GM12865 (cell line): ENCODE results near the gene GJA5.

Experiments
- DNase-seq: peaks from one replicate; pipeline ENCODE4 v3.0.0; 2010; ENCODE audit warnings: low read depth
- H3K4me3 ChIP-seq: 2 replicates; pipeline ENCODE4 v1.5.1; 2011; ENCODE audit warnings: mild to moderate bottlenecking, low read depth, low read length, control low read depth
- TF ChIP-seq, protein P1 (sequence below): IDR thresholded peaks from 2 replicates; pipeline ENCODE4 v1.5.1; 2011; ENCODE audit warnings: low read length, control low read depth, low read depth, inconsistent platforms; ENCODE audit not compliant: insufficient read depth; ENCODE audit errors: missing control alignments

The GJA5 gene

DNA sequence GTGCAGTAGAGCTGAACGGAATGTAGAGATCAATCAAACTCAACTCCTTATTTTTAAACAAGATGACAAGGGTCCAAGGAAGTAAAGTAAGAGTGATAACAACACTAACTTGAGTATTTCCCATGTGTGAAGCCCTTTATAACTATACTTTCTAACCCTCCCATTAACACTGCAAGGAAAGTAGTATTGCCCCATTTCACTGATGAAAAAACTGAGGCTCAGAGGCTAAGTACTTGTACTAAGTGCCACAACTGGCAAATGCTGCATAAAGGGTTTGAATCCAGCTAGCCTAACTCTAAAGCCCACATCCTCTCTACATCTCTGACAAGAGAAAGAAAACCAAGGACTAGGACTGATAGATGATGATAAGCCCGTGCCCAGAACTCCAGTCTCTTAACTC lies 8.2 kb upstream of the GJA5 start:
- TF ChIP-seq, protein P1, sequence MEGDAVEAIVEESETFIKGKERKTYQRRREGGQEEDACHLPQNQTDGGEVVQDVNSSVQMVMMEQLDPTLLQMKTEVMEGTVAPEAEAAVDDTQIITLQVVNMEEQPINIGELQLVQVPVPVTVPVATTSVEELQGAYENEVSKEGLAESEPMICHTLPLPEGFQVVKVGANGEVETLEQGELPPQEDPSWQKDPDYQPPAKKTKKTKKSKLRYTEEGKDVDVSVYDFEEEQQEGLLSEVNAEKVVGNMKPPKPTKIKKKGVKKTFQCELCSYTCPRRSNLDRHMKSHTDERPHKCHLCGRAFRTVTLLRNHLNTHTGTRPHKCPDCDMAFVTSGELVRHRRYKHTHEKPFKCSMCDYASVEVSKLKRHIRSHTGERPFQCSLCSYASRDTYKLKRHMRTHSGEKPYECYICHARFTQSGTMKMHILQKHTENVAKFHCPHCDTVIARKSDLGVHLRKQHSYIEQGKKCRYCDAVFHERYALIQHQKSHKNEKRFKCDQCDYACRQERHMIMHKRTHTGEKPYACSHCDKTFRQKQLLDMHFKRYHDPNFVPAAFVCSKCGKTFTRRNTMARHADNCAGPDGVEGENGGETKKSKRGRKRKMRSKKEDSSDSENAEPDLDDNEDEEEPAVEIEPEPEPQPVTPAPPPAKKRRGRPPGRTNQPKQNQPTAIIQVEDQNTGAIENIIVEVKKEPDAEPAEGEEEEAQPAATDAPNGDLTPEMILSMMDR = no peak
- no peak overlapping the region for H3K4me3 ChIP-seq
- DNase-seq = no peak

DNA sequence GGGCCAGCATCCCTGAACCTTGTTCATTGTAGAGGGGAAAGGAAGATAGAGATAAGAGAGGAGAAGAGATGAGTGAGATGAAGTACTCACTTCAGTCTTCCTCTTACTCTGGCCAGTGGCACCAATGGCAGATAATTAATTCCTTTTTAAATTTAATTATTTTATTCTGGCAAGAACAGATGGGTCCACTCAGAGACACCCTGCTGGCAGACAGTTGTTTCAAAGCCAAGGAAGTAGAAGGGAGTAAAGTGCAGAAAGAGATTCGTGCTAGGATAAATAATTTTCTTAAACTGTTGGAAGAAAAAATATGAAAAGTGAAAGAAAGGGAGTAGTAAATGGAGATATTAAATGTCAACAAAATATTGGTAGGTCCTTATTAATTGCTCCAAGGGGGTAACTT lies 7.7 kb upstream of the GJA5 start:
- TF ChIP-seq, protein P1 = no peak
- DNase-seq = no peak
- no peak overlapping the region for H3K4me3 ChIP-seq

DNA sequence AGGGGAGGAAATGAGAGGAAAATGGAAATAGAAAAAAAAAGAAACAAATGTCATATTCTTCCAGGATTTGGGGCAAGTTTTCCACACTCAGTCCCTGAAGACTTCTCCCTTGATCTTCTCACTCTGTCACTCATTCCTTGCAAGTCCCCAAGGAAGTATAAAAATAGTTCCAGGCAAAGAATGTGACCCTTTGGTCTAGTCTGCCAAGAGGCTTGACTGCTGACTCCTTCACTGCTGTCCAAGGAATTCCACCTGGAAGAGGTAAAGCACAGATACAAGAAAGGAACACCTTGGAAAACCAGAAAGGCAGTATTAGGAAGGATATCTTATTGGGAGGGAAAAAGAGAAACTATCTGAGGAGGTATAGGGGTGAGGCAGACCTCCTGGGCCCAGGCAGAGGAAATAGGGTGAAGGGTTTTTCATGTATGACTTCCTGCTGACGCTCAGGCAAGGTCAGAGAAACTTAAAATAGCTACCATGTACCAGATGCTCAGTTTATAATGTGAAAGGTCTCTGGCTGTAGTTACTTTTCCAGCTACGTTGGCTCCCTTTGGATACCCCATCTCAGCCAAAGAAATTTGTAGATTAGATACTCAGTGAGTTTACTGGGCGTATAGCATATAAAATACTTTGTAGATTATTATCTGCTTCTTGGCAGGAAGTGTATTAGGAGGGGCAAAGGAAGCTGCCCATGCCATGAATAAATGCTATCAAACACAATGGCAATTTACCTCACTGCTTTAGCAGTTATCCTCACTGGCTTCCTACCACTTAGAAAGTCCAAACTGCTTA lies 2.0 kb upstream of the GJA5 start:
- TF ChIP-seq, protein P1 = no peak
- H3K4me3 ChIP-seq = no peak overlapping the region
- DNase-seq = peak; percentile 8

DNA sequence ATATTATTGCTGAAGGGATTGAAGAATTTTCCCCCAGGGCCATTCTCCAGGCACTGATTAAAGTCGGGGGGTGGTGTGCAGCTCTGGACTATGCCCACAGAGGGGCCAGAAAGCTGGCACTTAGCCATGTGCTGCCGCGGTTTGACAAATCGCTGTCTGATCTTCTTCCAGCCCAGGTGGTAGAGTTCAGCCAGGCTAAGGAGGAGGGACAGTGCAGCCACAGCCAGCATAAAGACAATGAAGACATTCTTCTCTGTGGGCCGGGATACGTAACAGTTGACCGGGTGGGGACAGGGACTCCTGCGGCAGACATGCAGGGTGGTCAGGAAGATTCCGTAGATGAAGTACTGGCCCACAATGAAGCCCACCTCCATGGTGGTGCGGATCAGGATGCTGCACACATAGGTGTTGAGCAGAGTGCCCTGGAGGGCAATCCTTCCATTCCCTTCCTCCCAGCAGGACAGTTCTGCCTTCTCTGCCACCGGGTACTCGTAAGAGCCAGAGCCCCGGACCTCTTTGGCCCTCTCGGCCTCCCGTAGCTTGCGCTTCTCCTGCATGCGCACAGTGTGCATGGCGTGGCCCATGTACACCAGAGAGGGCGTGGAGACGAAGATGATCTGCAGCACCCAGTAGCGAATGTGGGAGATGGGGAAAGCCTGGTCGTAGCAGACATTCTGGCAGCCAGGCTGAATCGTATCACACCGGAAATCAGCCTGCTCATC lies 1.9 kb downstream of the GJA5 start:
- H3K4me3 ChIP-seq = no peak overlapping the region
- TF ChIP-seq, protein P1 = no peak
- no peak for DNase-seq

DNA sequence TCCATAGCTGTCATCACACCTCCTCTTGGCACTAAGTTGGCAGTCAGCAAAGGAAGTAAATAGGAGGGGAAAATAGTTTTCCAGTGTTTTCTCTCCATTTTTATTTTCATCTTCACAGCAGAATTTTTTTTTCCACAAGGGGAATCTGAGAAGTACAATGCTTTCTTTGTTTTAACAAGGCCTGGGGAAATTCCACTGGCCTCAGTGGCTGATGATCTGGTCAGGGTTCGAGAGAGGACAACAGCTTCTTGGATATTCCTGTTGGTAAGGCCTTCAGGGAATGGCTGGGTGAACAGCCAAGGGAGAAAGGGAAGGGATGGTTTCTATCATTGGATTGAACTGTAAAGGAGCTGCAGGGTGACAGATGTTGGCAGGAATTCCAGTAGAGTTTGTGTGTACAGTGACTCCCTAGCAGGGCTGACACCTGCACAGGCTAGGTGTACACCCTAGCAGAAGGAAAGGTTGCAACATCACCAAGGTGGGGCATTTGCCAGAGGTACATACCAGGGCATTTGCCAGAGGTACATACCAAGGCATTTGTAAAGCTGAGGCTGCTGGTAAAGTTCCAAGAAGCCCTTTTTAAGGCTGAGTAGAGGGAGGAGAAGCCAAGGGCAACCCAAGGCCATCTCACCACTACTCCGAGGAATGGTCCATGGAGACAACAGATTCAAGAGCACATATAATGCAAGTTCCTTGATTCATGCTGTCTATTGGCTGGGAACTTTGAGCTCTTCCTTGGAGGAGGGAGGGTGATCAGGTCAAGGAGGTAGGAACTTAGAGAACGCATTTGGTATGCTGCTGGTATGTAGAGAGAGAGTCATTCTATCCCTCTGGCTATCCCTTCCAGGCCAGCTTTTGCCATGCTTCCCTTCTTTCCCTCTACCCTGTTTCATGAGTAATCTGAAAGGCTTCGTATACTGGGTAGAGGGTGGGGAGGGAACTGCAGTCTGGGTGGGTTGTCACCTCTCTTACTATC lies 3.1 kb downstream of the GJA5 start:
- DNase-seq = no peak
- TF ChIP-seq, protein P1 = no peak

DNA sequence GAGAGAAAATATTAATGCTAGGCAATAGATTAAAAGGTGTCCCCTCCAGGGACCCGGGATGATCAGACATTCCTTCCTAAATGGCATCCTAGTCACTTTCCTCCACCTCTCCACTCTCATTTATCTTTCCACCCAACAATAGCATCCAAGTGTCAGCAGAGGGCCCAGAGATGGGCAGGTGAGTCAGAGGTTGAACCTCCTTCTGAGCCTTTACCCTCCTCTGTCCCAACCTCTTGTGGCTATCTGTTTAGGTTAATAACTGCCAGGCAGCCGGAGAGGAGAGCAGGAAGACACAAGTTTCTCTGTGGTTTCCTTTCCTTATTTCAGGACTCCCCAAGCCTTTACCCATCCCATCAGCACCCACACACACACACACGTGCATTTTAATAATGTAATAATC lies 4.1 kb downstream of the GJA5 start:
- DNase-seq = no peak
- H3K4me3 ChIP-seq = no peak overlapping the region
- TF ChIP-seq, protein P1 = no peak

More for the DNA sequence above, 3.1 kb downstream of the GJA5 start:
- no peak overlapping the region for H3K4me3 ChIP-seq
